HepG2 (cell line): ENCODE results near the gene PYGB. TPM values are rescaled to one million over a fixed set of nuclear protein-coding genes. Genes with fewer than 3 reads are reported as not detected.

ENCODE experiments used
- ATAC-seq: fragments of 200-7000 bp; cut with Tn5 transposase; 3 replicates; pipeline ENCODE4 v1.9.1; 2020; ENCODE audit warnings: mild to moderate bottlenecking, moderate library complexity
- BruUV-seq: library from RNA; stranded (reverse); fragments of 400-500 nt; replicated peaks from 2 replicates; lab custom pipeline; 2021; lab: Mats Ljungman, UMichigan
- CTCF ChIA-PET: fragments of 300-600 bp; formaldehyde crosslinking; extraction: SDS; loops from one replicate; lab custom pipeline; 2021; ENCODE audit warnings: low total read pairs, inconsistent platforms, low intra/inter-chr PET ratio; lab: Yijun Ruan, JAX
- POLR2A ChIA-PET: fragments of 350-600 bp; sonication (Branson Sonifier 250); formaldehyde crosslinking; loops from one replicate; lab custom pipeline; 2020; ENCODE audit warnings: antibody characterized with exemption, inconsistent platforms; lab: Yijun Ruan, JAX
- DNase-seq: peaks from one replicate; pipeline ENCODE4 v3.0.0-alpha.2; 2015; ENCODE audit warnings: low spot score
- FAIRE-seq: peaks from 3 replicates; lab custom pipeline; 2011; peaks lifted over from hg19 to GRCh38; lab: Jason Lieb, UNC
- H2AFZ ChIP-seq: one replicate; pipeline ENCODE4 v1.6.1; 2011; ENCODE audit warnings: low read length, inconsistent platforms
- H3K27ac ChIP-seq: fragments of 300-600 bp; 3 replicates; pipeline ENCODE4 v1.8.0; 2011; ENCODE audit warnings: mixed run types, mild to moderate bottlenecking, mixed read lengths, low read length, inconsistent platforms; ENCODE audit not compliant: insufficient read depth; ENCODE audit errors: extremely low read length
- H3K27me3 ChIP-seq, 2 experiments: fragments of 200-600 bp in 1 of 2; 2 replicates in 1 of 2; 3 replicates in 1 of 2; pipeline versions ENCODE4 v1.6.0 to v1.8.0; 2011; ENCODE audit warnings: low read length in 2 of 2, mild to moderate bottlenecking in 2 of 2, moderate library complexity in 2 of 2, inconsistent platforms in 1 of 2; ENCODE audit not compliant: insufficient read depth in 2 of 2, control insufficient read depth in 1 of 2
- H3K36me3 ChIP-seq, 2 experiments: fragments of 200-600 bp in 1 of 2; replicated peaks in 1 of 2; 2 replicates in 1 of 2; 3 replicates in 1 of 2; pipeline versions ENCODE4 v1.5.1 to v1.8.0; 2011; ENCODE audit warnings: low read length in 2 of 2, inconsistent platforms in 1 of 2; ENCODE audit not compliant: insufficient read depth in 2 of 2, control insufficient read depth in 1 of 2
- H3K4me1 ChIP-seq: 2 replicates; pipeline ENCODE4 v1.5.1; 2012; ENCODE audit warnings: low read length, inconsistent platforms; ENCODE audit not compliant: insufficient read depth
- H3K4me2 ChIP-seq: 2 replicates; pipeline ENCODE4 v1.6.0; 2011; ENCODE audit warnings: low read depth, low read length, inconsistent platforms
- H3K4me3 ChIP-seq, 3 experiments: fragments of 200-600 bp in 1 of 3; sonication (generic), shearing (Covaris generic) in 1 of 3; replicated peaks in 1 of 3; 2 replicates each; pipeline ENCODE4 v1.5.1; 2011 to 2016; ENCODE audit warnings: low read length in 3 of 3, inconsistent platforms in 2 of 3, low read depth in 2 of 3, mild to moderate bottlenecking in 2 of 3, control low read depth in 1 of 3, mixed read lengths in 1 of 3; ENCODE audit not compliant: insufficient read depth in 1 of 3
- H3K79me2 ChIP-seq: one replicate; pipeline ENCODE4 v1.6.1; 2011; ENCODE audit warnings: low read length, inconsistent platforms; ENCODE audit not compliant: insufficient read depth
- H3K9ac ChIP-seq: 2 replicates; pipeline ENCODE4 v1.6.0; 2011; ENCODE audit warnings: mild to moderate bottlenecking, low read depth, low read length, inconsistent platforms; ENCODE audit not compliant: insufficient read depth
- H3K9me3 ChIP-seq: 2 replicates; pipeline ENCODE4 v1.5.1; 2012; ENCODE audit warnings: mild to moderate bottlenecking, low read length
- H4K20me1 ChIP-seq: 2 replicates; pipeline ENCODE4 v1.6.0; 2011; ENCODE audit warnings: inconsistent platforms, mild to moderate bottlenecking, low read length, moderate library complexity; ENCODE audit not compliant: insufficient read depth
- ATRX ChIP-seq: sonication (generic); formaldehyde crosslinking; IDR thresholded peaks from 2 replicates; pipeline ENCODE4 v1.4.0; 2020; ENCODE audit warnings: missing genetic modification reagents, borderline replicate concordance
- FLYWCH1 ChIP-seq: sonication (generic); formaldehyde crosslinking; IDR thresholded peaks from 2 replicates; pipeline ENCODE4 v1.8.1; 2023; ENCODE audit warnings: mild to moderate bottlenecking, missing genetic modification reagents
- HDAC2 ChIP-seq: sonication (generic); formaldehyde crosslinking; IDR thresholded peaks from 2 replicates; pipeline ENCODE4 v1.4.0; 2020; ENCODE audit warnings: missing genetic modification reagents
- JDP2 ChIP-seq: sonication (generic); formaldehyde crosslinking; IDR thresholded peaks from 2 replicates; pipeline ENCODE4 v1.8.1; 2022; ENCODE audit warnings: missing genetic modification reagents, borderline replicate concordance
- RFX3 ChIP-seq: IDR thresholded peaks from 2 replicates; pipeline ENCODE4 v1.6.1; 2016; ENCODE audit warnings: missing biosample characterization, missing genetic modification reagents
- RNF2 ChIP-seq: fragments of 450-650 bp; conservative IDR thresholded peaks from 2 replicates; pipeline ENCODE4 v1.6.1; 2016; ENCODE audit warnings: low read depth
- SOX6 ChIP-seq, 2 experiments: fragments of 450-650 bp in 1 of 2; sonication (generic) in 1 of 2; formaldehyde crosslinking in 1 of 2; IDR thresholded peaks; 2 replicates each; pipeline versions ENCODE4 v1.4.0 to v1.6.1; 2017 to 2020; ENCODE audit warnings: antibody characterized with exemption in 1 of 2, mild to moderate bottlenecking in 1 of 2, missing genetic modification reagents in 1 of 2
- YEATS4 ChIP-seq: sonication (generic); formaldehyde crosslinking; IDR thresholded peaks from 2 replicates; pipeline ENCODE4 v1.4.0; 2020; ENCODE audit warnings: missing genetic modification reagents, borderline replicate concordance
- ZBTB21 ChIP-seq: sonication (generic); formaldehyde crosslinking; IDR thresholded peaks from 2 replicates; pipeline ENCODE4 v1.4.0; 2020; ENCODE audit warnings: missing genetic modification reagents
- ZBTB3 ChIP-seq: sonication (generic); formaldehyde crosslinking; IDR thresholded peaks from 2 replicates; pipeline ENCODE4 v1.4.0; 2020; ENCODE audit warnings: low read depth, mild to moderate bottlenecking, moderate library complexity, missing genetic modification reagents, borderline replicate concordance
- ZFYVE20 ChIP-seq: sonication (generic); formaldehyde crosslinking; IDR thresholded peaks from 2 replicates; pipeline ENCODE4 v1.8.0; 2023; ENCODE audit warnings: low read depth, mild to moderate bottlenecking, moderate library complexity, missing genetic modification reagents, borderline replicate concordance
- ZNF7 ChIP-seq: IDR thresholded peaks from 2 replicates; pipeline ENCODE4 v1.6.1; 2016; ENCODE audit warnings: missing biosample characterization, missing genetic modification reagents
- ZNF781 ChIP-seq: sonication (generic); formaldehyde crosslinking; IDR thresholded peaks from 2 replicates; pipeline ENCODE4 v1.5.1; 2020; ENCODE audit warnings: borderline replicate concordance, mild to moderate bottlenecking, missing genetic modification reagents; ENCODE audit errors: not compliant biosample characterization
- ZNF841 ChIP-seq: sonication (generic); formaldehyde crosslinking; IDR thresholded peaks from 2 replicates; pipeline ENCODE4 v1.8.1; 2023; ENCODE audit warnings: missing genetic modification reagents, borderline replicate concordance
- whole genome bisulfite sequencing: methylation state at CpG from one replicate; pipeline ENCODE4 v1.1.6; 2017; ENCODE audit warnings: low lambda C conversion rate; 5-methylcytosine and 5-hydroxymethylcytosine counted together
- in situ Hi-C: cut with HindIII; loops from 2 replicates; pipeline ENCODE4 v1.10.0; 2017; ENCODE audit warnings: low pct_unique_long_range_greater_than_20kb; ENCODE audit not compliant: extremely low pct_ligation_motif_present
- intact Hi-C: fragments of 100-400 bp; cut with micrococcal nuclease; formaldehyde crosslinking; loops from one replicate; pipeline ENCODE4 v1.10.0; 2022; ENCODE audit not compliant: unreplicated experiment
- polyA plus RNA-seq, 8 experiments: library from polyadenylated mRNA; depleted of rRNA in 3 of 8; stranded (reverse) in 7 of 8; unstranded in 1 of 8; fragments of >200 nt; fragmentation: Illumina TruSeq in 4 of 8; extraction: Trizol in 4 of 8; gene quantifications; 2 replicates each; pipeline versions ENCODE4 v1.2.1 to v1.2.3, GENCODE V29; 2011 to 2016; ENCODE audit warnings: low read depth in 4 of 8, missing spikeins in 1 of 8, mixed read lengths in 1 of 8; ENCODE audit not compliant: insufficient read depth in 1 of 8
- total RNA-seq, 5 experiments: library from RNA; depleted of rRNA; stranded (reverse); fragments of >200 nt; fragmentation: Illumina TruSeq; extraction: Trizol; gene quantifications; 2 replicates each; pipeline ENCODE4 v1.2.3, GENCODE V29; 2016; ENCODE audit warnings: low read depth in 1 of 5
- TF ChIP-seq, protein P1 (sequence below): sonication (generic); formaldehyde crosslinking; IDR thresholded peaks from 2 replicates; pipeline ENCODE4 v1.5.0; 2020; ENCODE audit warnings: mild to moderate bottlenecking, missing genetic modification reagents, borderline replicate concordance

Gene PYGB
- total and polyA plus RNA-seq, 2 of the 13 experiments (the other 11 are each of a cell fraction or from before 2014, with no cell fraction given) = 24.2 to 86.3 TPM

DNA sequence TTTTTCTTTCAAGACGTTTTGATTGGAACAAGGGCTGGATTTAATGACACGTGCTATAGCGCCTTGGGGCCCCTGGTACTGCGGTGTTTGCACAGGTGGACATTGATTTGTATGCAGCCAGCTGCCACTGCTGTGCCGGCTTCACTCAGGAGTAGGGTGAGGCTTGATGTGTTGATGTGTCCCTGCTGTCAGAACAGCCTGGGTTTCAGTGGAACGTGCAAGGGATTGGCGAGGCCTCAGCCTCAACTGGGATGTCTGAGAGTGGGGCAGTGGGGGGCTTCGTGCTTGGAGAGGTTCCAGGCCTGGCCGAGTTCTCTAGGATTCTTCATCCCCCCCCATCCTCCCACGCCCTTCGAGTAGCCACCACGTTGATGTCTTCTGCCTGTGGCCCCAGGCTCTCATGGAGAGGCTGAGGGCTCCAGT is 23.0 kb downstream of the PYGB start (continued):
- TF ChIP-seq, protein P1, sequence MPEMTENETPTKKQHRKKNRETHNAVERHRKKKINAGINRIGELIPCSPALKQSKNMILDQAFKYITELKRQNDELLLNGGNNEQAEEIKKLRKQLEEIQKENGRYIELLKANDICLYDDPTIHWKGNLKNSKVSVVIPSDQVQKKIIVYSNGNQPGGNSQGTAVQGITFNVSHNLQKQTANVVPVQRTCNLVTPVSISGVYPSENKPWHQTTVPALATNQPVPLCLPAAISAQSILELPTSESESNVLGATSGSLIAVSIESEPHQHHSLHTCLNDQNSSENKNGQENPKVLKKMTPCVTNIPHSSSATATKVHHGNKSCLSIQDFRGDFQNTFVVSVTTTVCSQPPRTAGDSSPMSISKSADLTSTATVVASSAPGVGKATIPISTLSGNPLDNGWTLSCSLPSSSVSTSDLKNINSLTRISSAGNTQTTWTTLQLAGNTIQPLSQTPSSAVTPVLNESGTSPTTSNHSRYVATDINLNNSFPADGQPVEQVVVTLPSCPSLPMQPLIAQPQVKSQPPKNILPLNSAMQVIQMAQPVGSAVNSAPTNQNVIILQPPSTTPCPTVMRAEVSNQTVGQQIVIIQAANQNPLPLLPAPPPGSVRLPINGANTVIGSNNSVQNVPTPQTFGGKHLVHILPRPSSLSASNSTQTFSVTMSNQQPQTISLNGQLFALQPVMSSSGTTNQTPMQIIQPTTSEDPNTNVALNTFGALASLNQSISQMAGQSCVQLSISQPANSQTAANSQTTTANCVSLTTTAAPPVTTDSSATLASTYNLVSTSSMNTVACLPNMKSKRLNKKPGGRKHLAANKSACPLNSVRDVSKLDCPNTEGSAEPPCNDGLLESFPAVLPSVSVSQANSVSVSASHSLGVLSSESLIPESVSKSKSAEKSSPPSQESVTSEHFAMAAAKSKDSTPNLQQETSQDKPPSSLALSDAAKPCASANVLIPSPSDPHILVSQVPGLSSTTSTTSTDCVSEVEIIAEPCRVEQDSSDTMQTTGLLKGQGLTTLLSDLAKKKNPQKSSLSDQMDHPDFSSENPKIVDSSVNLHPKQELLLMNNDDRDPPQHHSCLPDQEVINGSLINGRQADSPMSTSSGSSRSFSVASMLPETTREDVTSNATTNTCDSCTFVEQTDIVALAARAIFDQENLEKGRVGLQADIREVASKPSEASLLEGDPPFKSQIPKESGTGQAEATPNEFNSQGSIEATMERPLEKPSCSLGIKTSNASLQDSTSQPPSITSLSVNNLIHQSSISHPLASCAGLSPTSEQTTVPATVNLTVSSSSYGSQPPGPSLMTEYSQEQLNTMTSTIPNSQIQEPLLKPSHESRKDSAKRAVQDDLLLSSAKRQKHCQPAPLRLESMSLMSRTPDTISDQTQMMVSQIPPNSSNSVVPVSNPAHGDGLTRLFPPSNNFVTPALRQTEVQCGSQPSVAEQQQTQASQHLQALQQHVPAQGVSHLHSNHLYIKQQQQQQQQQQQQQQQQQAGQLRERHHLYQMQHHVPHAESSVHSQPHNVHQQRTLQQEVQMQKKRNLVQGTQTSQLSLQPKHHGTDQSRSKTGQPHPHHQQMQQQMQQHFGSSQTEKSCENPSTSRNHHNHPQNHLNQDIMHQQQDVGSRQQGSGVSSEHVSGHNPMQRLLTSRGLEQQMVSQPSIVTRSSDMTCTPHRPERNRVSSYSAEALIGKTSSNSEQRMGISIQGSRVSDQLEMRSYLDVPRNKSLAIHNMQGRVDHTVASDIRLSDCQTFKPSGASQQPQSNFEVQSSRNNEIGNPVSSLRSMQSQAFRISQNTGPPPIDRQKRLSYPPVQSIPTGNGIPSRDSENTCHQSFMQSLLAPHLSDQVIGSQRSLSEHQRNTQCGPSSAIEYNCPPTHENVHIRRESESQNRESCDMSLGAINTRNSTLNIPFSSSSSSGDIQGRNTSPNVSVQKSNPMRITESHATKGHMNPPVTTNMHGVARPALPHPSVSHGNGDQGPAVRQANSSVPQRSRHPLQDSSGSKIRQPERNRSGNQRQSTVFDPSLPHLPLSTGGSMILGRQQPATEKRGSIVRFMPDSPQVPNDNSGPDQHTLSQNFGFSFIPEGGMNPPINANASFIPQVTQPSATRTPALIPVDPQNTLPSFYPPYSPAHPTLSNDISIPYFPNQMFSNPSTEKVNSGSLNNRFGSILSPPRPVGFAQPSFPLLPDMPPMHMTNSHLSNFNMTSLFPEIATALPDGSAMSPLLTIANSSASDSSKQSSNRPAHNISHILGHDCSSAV (CRISPR knock-in tag) = no peak
- no peak for TF ChIP-seq HDAC2 (CRISPR knock-in tag)
- TF ChIP-seq, all 625 proteins: peak for 0

DNA sequence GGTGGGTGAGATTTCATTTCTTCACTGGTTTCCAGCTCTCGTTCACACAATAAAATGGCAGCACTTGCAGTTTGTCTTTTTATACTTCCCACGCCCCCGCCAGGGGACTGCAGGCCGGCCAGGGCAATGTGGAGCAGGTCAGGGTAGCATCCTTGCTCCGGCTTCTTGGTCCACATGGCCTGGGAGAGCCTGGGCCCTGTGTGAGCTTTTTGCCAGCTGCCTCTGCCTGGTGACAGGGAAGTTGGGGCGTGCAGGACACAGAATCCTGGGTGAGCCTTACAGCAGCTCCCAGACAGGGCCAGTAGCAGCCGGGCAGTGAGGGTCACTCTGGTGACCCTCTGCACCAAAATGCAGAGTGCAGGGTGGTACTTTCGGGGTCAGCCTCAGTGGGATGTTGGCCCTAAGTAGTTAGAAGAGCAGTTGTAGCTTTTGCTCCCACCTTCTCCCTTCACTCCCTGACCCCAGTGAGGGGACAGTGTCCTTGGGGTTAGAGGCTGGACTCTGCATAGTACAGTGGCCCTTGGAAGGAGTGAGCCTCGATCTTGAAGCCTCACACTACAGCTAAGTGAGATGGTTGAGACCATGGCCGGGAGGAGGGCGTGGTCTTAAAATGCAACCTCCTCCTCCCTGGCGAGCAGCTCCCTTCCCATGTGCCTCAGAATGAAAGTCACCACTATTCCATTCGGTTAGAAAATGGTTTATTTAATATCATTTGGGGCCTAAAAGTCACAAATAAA is 23.8 kb downstream of the PYGB start:
- no peak overlapping the region for H3K27ac ChIP-seq
- ATAC-seq (no peak), DNase-seq (no peak), FAIRE-seq (no peak)
- no peaks in the 10 kb centered on the region for H4K20me1 ChIP-seq
- WGBS = 91% methylated on average over 13 of the region's 13 CpGs
- in situ Hi-C loops = no loop called here
- H3K79me2 ChIP-seq = no peaks in the 10 kb centered on the region
- intact Hi-C loops = no loop called here
- no peaks in the 10 kb centered on the region for H3K27me3 ChIP-seq
- H3K4me2 ChIP-seq = no peak overlapping the region
- ChIA-PET CTCF (no interaction called here), POLR2A (no interaction called here)
- peaks cover 51 to 71% of the 10 kb centered on the region in 2 experiments for H3K36me3 ChIP-seq
- no peaks in the 10 kb centered on the region for H3K9me3 ChIP-seq
- no peaks in the 10 kb centered on the region for H3K4me1 ChIP-seq
- no peak overlapping the region for H2AFZ ChIP-seq
- BruUV-seq = no TSS peak
- no peak overlapping the region for H3K9ac ChIP-seq
- no peak overlapping the region for H3K4me3 ChIP-seq
- no peak for TF ChIP-seq ZNF7 (CRISPR knock-in tag)
- TF ChIP-seq ZNF841 = no peak
- TF ChIP-seq ZBTB21 (CRISPR knock-in tag) = no peak
- no peak for TF ChIP-seq JDP2
- no peak for TF ChIP-seq RFX3 (CRISPR knock-in tag)
- no peak for TF ChIP-seq ZNF781 (CRISPR knock-in tag)
- no peak for TF ChIP-seq YEATS4
- TF ChIP-seq ZFYVE20 = no peak
- TF ChIP-seq SOX6 (IDR thresholded peaks at IDR 0.05) = no peak
- no peak for TF ChIP-seq SOX6 (CRISPR knock-in tag; IDR thresholded peaks at IDR 0.05)
- TF ChIP-seq ZBTB3 = no peak
- TF ChIP-seq FLYWCH1 (CRISPR knock-in tag) = no peak
- TF ChIP-seq ATRX (CRISPR knock-in tag) = no peak
- TF ChIP-seq RNF2 = no peak
